K562 (cell line): ENCODE results near the gene ACOT7. TPM values are rescaled to one million over a fixed set of nuclear protein-coding genes. Genes with fewer than 3 reads are reported as not detected.

ENCODE experiments used
- BDP1 ChIP-seq: IDR thresholded peaks from 3 replicates; pipeline ENCODE4 v1.6.1; 2011; ENCODE audit not compliant: insufficient read length, insufficient read depth
- E2F6 ChIP-seq, 2 experiments: IDR thresholded peaks; 2 replicates each; pipeline ENCODE4 v1.6.1; 2011; ENCODE audit warnings: borderline replicate concordance in 1 of 2, control low read depth in 1 of 2, low read depth in 1 of 2, low read length in 1 of 2, mild to moderate bottlenecking in 1 of 2, mixed read lengths in 1 of 2, moderate library complexity in 1 of 2; ENCODE audit not compliant: insufficient read depth in 1 of 2, insufficient read length in 1 of 2, poor library complexity in 1 of 2, severe bottlenecking in 1 of 2; ENCODE audit errors: extremely low read depth in 1 of 2
- E2F8 ChIP-seq: fragments of 450-650 bp; IDR thresholded peaks from 2 replicates; pipeline ENCODE4 v1.7.1; 2018; ENCODE audit warnings: mild to moderate bottlenecking, low read depth; ENCODE audit not compliant: partially characterized antibody
- HDAC1 ChIP-seq, 2 experiments: fragments of 450-650 bp; IDR thresholded peaks; 2 replicates each; pipeline ENCODE4 v1.6.1; 2016 to 2017; ENCODE audit warnings: inconsistent platforms in 1 of 2, mild to moderate bottlenecking in 1 of 2, moderate library complexity in 1 of 2
- HMBOX1 ChIP-seq: sonication (generic); IDR thresholded peaks from 2 replicates; pipeline ENCODE4 v1.6.1; 2016
- KAT2B ChIP-seq: IDR thresholded peaks from one replicate; pipeline ENCODE4 v1.6.1; 2012; ENCODE audit warnings: low read depth, mild to moderate bottlenecking, control low read depth, inconsistent platforms, low read length, moderate library complexity
- L3MBTL2 ChIP-seq: fragments of 450-650 bp; IDR thresholded peaks from 2 replicates; pipeline ENCODE4 v1.6.1; 2016; ENCODE audit warnings: mild to moderate bottlenecking, moderate library complexity
- MTA1 ChIP-seq: fragments of 450-650 bp; IDR thresholded peaks from 2 replicates; pipeline ENCODE4 v1.6.1; 2017; ENCODE audit warnings: borderline replicate concordance
- NR3C1 ChIP-seq: sonication (generic); formaldehyde crosslinking; IDR thresholded peaks from 2 replicates; pipeline ENCODE4 v1.8.1; 2022; ENCODE audit warnings: missing genetic modification reagents
- PML ChIP-seq: IDR thresholded peaks from 2 replicates; pipeline ENCODE4 v1.6.1; 2012; ENCODE audit warnings: low read length, inconsistent platforms
- POLR2B ChIP-seq: fragments of 450-650 bp; IDR thresholded peaks from 2 replicates; pipeline ENCODE4 v1.6.1; 2018; ENCODE audit warnings: low read depth; ENCODE audit not compliant: partially characterized antibody
- SOX6 ChIP-seq: fragments of 450-650 bp; IDR thresholded peaks from 2 replicates; pipeline ENCODE4 v1.6.1; 2014; ENCODE audit warnings: mild to moderate bottlenecking
- ZFX ChIP-seq: sonication (generic); formaldehyde crosslinking; IDR thresholded peaks from 2 replicates; pipeline ENCODE4 v1.8.0; 2022; ENCODE audit warnings: mild to moderate bottlenecking, missing genetic modification reagents, moderate library complexity
- polyA plus RNA-seq, 8 experiments: library from polyadenylated mRNA; depleted of rRNA in 4 of 8; stranded (reverse) in 5 of 8; unstranded in 3 of 8; fragments of >200 nt; fragmentation: Nextera tagmentation in 2 of 8; fragmentation: Illumina TruSeq in 1 of 8; extraction: Ambion mirVana in 2 of 8; extraction: Trizol in 1 of 8; gene quantifications; 2 replicates each; pipeline versions ENCODE4 v1.2.1 to v1.2.3, GENCODE V29; 2011 to 2014; ENCODE audit warnings: inconsistent platforms in 1 of 8, missing spikeins in 1 of 8
- total RNA-seq, 7 experiments: library from RNA; depleted of rRNA in 6 of 7; stranded (reverse); fragments of >200 nt in 6 of 7; fragmentation: Illumina TruSeq in 2 of 7; extraction: Trizol in 2 of 7; gene quantifications; 2 replicates each; pipeline versions ENCODE4 v1.2.1 to v1.2.3, GENCODE V29; 2011 to 2021; ENCODE audit warnings: low replicate concordance in 1 of 7
- TF ChIP-seq, protein P1 (sequence below): IDR thresholded peaks from 2 replicates; pipeline ENCODE4 v1.6.1; 2012; ENCODE audit warnings: low read depth, low read length, improper control_type of control experiment, borderline replicate concordance
- TF ChIP-seq, protein P2 (sequence below), 2 experiments: fragments of 450-650 bp; conservative IDR thresholded peaks; 2 replicates each; pipeline ENCODE4 v1.6.1; 2017; ENCODE audit warnings: mild to moderate bottlenecking in 2 of 2, moderate library complexity in 2 of 2
- TF ChIP-seq, protein P3 (sequence below), 2 experiments: fragments of 450-650 bp in 1 of 2; sonication (generic) in 1 of 2; formaldehyde crosslinking in 1 of 2; IDR thresholded peaks in 1 of 2; conservative IDR thresholded peaks in 1 of 2; 2 replicates each; pipeline versions ENCODE4 v1.6.1 to v1.8.1; 2016 to 2023; ENCODE audit warnings: mild to moderate bottlenecking in 2 of 2, moderate library complexity in 2 of 2, inconsistent platforms in 1 of 2, missing genetic modification reagents in 1 of 2

Gene ACOT7
- total and polyA plus RNA-seq, 9 of the 15 experiments (the other 6 are each of a cell fraction or from before 2014, with no cell fraction given): 7.0 to 92.6 (median 37.2) TPM

DNA sequence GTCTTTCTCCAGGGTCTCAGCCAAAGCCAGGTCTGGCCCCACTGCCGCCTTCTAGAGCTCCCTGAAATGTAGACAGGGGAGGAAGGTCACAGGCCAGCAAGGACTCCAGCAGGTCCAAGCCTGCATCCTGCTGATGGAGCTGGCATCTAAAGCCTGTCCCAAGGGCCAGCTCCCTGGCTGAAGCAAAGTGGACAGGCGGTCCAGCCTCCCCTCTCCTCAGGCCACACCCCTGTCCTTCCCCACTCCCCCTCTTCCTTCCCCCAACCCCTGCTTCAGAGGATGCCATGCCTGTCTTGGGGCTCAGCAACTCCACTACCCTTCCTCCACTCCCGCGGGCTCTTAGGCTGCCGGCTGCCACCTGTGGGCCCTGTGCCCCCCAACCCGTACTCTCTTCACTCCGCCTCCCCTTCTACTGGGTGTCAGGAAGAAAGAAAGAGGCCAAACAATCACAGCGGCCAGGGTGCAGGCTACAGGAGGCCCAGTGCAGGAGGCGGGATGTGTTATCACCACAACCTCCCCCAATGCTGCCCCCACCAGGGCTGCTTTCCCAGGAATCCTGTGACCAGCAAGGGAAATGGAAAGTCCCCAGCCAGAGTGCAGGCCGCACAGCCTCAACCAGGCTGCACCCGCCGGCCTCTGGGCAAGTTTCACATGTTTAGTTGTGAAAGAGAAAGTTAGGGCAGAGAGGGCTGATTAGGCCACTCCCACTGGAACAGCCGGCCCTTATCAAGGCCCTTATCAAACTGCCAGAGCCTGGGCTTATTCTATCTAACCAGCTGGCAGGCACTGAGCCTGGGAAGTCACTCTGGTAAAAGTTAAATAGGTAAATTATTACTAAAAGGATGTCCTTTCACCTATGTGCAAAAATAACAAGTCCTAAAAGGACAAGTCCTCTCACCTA, 34.1 kb downstream of the ACOT7 start (continued):
- TF ChIP-seq, protein P1, sequence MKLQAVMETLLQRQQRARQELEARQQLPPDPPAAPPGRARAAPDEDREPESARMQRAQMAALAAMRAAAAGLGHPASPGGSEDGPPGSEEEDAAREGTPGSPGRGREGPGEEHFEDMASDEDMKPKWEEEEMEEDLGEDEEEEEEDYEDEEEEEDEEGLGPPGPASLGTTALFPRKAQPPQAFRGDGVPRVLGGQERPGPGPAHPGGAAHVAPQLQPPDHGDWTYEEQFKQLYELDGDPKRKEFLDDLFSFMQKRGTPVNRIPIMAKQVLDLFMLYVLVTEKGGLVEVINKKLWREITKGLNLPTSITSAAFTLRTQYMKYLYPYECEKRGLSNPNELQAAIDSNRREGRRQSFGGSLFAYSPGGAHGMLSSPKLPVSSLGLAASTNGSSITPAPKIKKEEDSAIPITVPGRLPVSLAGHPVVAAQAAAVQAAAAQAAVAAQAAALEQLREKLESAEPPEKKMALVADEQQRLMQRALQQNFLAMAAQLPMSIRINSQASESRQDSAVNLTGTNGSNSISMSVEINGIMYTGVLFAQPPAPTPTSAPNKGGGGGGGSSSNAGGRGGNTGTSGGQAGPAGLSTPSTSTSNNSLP: peak; percentile 77; the same call in 1 of the 2 replicates
- TF ChIP-seq HMBOX1 (peak; percentile 78), BDP1 (no peak), SOX6 (peak; percentile 56), E2F8 (no peak), MTA1 (no peak), L3MBTL2 (peak; percentile 93), ZFX (peak; percentile 86), POLR2B (no peak), PML (peak; percentile 50; the same call in 1 of the 2 replicates), KAT2B (no peak), HDAC1 (IDR thresholded peaks at IDR 0.05) (peak in 1 of 2 experiments; percentile 32; a peak in 1 of 4 replicates), NR3C1 (no peak), E2F6 (IDR thresholded peaks at IDR 0.05; ENCODE audit: borderline replicate concordance in 1 of 2, extremely low read depth in 1 of 2, insufficient read depth in 1 of 2, insufficient read length in 1 of 2, low read depth in 1 of 2, low read length in 1 of 2, poor library complexity in 1 of 2, severe bottlenecking in 1 of 2) (peak in 1 of 2 experiments; percentile 11)
- TF ChIP-seq, protein P2, sequence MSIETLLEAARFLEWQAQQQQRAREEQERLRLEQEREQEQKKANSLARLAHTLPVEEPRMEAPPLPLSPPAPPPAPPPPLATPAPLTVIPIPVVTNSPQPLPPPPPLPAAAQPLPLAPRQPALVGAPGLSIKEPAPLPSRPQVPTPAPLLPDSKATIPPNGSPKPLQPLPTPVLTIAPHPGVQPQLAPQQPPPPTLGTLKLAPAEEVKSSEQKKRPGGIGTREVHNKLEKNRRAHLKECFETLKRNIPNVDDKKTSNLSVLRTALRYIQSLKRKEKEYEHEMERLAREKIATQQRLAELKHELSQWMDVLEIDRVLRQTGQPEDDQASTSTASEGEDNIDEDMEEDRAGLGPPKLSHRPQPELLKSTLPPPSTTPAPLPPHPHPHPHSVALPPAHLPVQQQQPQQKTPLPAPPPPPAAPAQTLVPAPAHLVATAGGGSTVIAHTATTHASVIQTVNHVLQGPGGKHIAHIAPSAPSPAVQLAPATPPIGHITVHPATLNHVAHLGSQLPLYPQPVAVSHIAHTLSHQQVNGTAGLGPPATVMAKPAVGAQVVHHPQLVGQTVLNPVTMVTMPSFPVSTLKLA (conservative IDR thresholded peaks at IDR 0.05): peak in 1 of 2 experiments; percentile 51; a peak in 1 of 4 replicates
- TF ChIP-seq, protein P3, sequence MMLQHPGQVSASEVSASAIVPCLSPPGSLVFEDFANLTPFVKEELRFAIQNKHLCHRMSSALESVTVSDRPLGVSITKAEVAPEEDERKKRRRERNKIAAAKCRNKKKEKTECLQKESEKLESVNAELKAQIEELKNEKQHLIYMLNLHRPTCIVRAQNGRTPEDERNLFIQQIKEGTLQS (IDR thresholded peaks at IDR 0.05): no peak
- TF ChIP-seq, protein P3 (CRISPR knock-in tag; conservative IDR thresholded peaks at IDR 0.05): no peak
